Liver (tissue), 3 donors: ENCODE data around the gene ACVR2A.

Experiments used
- EGR1 ChIP-seq, 2 donors: IDR thresholded peaks; 2 replicates each; pipeline ENCODE4 v1.6.1; 2016 to 2018; ENCODE audit warnings: antibody characterized with exemption in 2 of 2, low read depth in 2 of 2
- GABPA ChIP-seq, 2 donors: IDR thresholded peaks in 1 of 2; conservative IDR thresholded peaks in 1 of 2; 2 replicates each; pipeline ENCODE4 v1.6.1; 2016; ENCODE audit warnings: antibody characterized with exemption in 2 of 2, mild to moderate bottlenecking in 1 of 2, moderate library complexity in 1 of 2
- HNF4G ChIP-seq: IDR thresholded peaks from 2 replicates; pipeline ENCODE4 v1.6.1; 2016; ENCODE audit warnings: antibody characterized with exemption
- JUND ChIP-seq, 2 donors: IDR thresholded peaks; 2 replicates each; pipeline ENCODE4 v1.6.1; 2016; ENCODE audit warnings: antibody characterized with exemption in 2 of 2
- RAD21 ChIP-seq, 2 donors: IDR thresholded peaks; 2 replicates each; pipeline ENCODE4 v1.6.1; 2016; ENCODE audit warnings: antibody characterized with exemption in 2 of 2, mild to moderate bottlenecking in 2 of 2
- RXRA ChIP-seq, 2 donors: IDR thresholded peaks; 2 replicates each; pipeline ENCODE4 v1.6.1; 2017 to 2018; ENCODE audit warnings: antibody characterized with exemption in 2 of 2, mild to moderate bottlenecking in 1 of 2
- SP1 ChIP-seq: IDR thresholded peaks from 2 replicates; pipeline ENCODE4 v1.6.1; 2018; ENCODE audit warnings: antibody characterized with exemption, mild to moderate bottlenecking
- TAF1 ChIP-seq: conservative IDR thresholded peaks from 2 replicates; pipeline ENCODE4 v1.6.1; 2016; ENCODE audit warnings: antibody characterized with exemption, mild to moderate bottlenecking
- YY1 ChIP-seq: IDR thresholded peaks from 2 replicates; pipeline ENCODE4 v1.6.1; 2016; ENCODE audit warnings: antibody characterized with exemption, mild to moderate bottlenecking
- TF ChIP-seq, protein P1 (sequence below): fragments of 150-350 bp; IDR thresholded peaks from 2 replicates; pipeline ENCODE4 v1.5.1; 2017; ENCODE audit warnings: improper control_type of control experiment, low read depth, low read length; ENCODE audit not compliant: missing input control
- TF ChIP-seq, protein P2 (sequence below): IDR thresholded peaks from 2 replicates; pipeline ENCODE4 v1.6.1; 2016; ENCODE audit warnings: antibody characterized with exemption, mild to moderate bottlenecking
- TF ChIP-seq, protein P3 (sequence below): IDR thresholded peaks from 2 replicates; pipeline ENCODE4 v1.6.1; 2016; ENCODE audit warnings: antibody characterized with exemption
- TF ChIP-seq, protein P4 (sequence below): IDR thresholded peaks from 2 replicates; pipeline ENCODE4 v1.6.1; 2016; ENCODE audit warnings: antibody characterized with exemption
- TF ChIP-seq, protein P5 (sequence below): IDR thresholded peaks from 2 replicates; pipeline ENCODE4 v1.6.1; 2016; ENCODE audit warnings: antibody characterized with exemption
- donor health status: healthy.
- donor health status: healthy.

DNA sequence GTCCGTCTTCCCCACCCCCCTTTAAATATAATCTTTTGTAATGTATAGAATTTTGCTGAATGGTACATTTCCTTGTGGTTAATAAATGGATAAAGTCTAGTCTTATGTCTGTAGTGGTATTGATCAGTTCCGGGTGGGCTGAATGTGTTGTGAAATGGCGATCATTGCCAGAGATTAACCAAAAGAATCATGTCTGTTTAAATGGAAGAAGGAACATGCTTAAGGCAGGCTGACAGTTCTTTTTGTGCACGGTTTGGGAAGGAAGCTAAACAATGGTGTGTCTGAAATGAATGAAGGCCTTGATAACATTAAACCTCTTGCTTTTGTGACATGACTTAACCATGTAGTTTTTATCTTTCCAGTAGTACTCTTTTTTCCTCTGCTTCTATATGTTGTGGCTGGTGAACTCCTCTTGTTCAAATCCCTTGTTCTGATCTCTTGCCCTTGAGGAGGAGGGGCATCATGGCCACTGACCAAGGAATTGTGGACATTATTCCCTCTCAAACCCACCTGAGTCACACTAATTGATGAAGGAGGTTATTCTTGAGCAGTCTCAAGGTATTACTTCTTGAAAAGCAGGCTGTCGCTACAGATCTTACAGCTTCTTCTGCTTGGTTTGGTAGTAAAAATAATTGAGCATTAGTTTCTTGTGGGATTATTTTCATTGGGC, 1.7 kb downstream of the ACVR2A start:
- no peak for TF ChIP-seq YY1
- TF ChIP-seq, protein P1, sequence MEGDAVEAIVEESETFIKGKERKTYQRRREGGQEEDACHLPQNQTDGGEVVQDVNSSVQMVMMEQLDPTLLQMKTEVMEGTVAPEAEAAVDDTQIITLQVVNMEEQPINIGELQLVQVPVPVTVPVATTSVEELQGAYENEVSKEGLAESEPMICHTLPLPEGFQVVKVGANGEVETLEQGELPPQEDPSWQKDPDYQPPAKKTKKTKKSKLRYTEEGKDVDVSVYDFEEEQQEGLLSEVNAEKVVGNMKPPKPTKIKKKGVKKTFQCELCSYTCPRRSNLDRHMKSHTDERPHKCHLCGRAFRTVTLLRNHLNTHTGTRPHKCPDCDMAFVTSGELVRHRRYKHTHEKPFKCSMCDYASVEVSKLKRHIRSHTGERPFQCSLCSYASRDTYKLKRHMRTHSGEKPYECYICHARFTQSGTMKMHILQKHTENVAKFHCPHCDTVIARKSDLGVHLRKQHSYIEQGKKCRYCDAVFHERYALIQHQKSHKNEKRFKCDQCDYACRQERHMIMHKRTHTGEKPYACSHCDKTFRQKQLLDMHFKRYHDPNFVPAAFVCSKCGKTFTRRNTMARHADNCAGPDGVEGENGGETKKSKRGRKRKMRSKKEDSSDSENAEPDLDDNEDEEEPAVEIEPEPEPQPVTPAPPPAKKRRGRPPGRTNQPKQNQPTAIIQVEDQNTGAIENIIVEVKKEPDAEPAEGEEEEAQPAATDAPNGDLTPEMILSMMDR = no peak
- TF ChIP-seq JUND (IDR thresholded peaks at IDR 0.05) = no peak
- TF ChIP-seq RAD21 (IDR thresholded peaks at IDR 0.05) = no peak
- TF ChIP-seq, protein P2, sequence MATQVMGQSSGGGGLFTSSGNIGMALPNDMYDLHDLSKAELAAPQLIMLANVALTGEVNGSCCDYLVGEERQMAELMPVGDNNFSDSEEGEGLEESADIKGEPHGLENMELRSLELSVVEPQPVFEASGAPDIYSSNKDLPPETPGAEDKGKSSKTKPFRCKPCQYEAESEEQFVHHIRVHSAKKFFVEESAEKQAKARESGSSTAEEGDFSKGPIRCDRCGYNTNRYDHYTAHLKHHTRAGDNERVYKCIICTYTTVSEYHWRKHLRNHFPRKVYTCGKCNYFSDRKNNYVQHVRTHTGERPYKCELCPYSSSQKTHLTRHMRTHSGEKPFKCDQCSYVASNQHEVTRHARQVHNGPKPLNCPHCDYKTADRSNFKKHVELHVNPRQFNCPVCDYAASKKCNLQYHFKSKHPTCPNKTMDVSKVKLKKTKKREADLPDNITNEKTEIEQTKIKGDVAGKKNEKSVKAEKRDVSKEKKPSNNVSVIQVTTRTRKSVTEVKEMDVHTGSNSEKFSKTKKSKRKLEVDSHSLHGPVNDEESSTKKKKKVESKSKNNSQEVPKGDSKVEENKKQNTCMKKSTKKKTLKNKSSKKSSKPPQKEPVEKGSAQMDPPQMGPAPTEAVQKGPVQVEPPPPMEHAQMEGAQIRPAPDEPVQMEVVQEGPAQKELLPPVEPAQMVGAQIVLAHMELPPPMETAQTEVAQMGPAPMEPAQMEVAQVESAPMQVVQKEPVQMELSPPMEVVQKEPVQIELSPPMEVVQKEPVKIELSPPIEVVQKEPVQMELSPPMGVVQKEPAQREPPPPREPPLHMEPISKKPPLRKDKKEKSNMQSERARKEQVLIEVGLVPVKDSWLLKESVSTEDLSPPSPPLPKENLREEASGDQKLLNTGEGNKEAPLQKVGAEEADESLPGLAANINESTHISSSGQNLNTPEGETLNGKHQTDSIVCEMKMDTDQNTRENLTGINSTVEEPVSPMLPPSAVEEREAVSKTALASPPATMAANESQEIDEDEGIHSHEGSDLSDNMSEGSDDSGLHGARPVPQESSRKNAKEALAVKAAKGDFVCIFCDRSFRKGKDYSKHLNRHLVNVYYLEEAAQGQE = no peak
- TF ChIP-seq, protein P3, sequence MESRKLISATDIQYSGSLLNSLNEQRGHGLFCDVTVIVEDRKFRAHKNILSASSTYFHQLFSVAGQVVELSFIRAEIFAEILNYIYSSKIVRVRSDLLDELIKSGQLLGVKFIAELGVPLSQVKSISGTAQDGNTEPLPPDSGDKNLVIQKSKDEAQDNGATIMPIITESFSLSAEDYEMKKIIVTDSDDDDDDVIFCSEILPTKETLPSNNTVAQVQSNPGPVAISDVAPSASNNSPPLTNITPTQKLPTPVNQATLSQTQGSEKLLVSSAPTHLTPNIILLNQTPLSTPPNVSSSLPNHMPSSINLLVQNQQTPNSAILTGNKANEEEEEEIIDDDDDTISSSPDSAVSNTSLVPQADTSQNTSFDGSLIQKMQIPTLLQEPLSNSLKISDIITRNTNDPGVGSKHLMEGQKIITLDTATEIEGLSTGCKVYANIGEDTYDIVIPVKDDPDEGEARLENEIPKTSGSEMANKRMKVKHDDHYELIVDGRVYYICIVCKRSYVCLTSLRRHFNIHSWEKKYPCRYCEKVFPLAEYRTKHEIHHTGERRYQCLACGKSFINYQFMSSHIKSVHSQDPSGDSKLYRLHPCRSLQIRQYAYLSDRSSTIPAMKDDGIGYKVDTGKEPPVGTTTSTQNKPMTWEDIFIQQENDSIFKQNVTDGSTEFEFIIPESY = no peak
- no peak for TF ChIP-seq SP1
- no peak for TF ChIP-seq GABPA (IDR thresholded peaks at IDR 0.05 in 1 of 2, conservative IDR thresholded peaks at IDR 0.05 in 1 of 2)
- TF ChIP-seq EGR1 (IDR thresholded peaks at IDR 0.05; ENCODE audit: low read depth in 2 of 2) = no peak
- no peak for TF ChIP-seq TAF1
- TF ChIP-seq, protein P4, sequence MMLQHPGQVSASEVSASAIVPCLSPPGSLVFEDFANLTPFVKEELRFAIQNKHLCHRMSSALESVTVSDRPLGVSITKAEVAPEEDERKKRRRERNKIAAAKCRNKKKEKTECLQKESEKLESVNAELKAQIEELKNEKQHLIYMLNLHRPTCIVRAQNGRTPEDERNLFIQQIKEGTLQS = no peak
- no peak for TF ChIP-seq HNF4G
- TF ChIP-seq RXRA (IDR thresholded peaks at IDR 0.05) = no peak
- TF ChIP-seq, protein P5, sequence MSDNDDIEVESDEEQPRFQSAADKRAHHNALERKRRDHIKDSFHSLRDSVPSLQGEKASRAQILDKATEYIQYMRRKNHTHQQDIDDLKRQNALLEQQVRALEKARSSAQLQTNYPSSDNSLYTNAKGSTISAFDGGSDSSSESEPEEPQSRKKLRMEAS = no peak
